ENCODE data around the gene MYO1B.

The MYO1B gene

DNA sequence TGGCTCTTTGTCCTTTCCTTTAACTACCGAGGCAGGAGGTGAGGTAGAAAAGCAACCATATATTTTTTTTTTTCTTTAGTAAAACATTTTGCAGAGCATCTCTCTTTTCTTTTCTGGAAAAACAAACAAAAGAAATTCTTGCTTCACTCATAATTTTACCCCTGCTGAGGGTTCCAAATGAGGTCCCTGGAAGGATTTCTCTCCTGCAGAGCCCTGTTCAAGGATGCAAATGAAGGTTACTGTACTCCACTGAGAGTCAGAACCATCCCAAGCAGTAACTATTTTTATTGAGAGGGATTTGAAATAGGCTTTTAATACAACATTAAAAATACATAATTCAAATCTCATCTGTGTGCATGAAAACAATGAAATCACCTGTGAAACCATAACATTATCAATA is 19.5 kb upstream of the MYO1B start:
- no peak for DNase-seq (ENCODE audit: low read depth in 3 of 3)

- no peak for DNase-seq (ENCODE audit: low read depth in 3 of 3)
Observed at GRCh38 chr2:191226196-191226595, 19.0 kb upstream of the MYO1B start.

DNA sequence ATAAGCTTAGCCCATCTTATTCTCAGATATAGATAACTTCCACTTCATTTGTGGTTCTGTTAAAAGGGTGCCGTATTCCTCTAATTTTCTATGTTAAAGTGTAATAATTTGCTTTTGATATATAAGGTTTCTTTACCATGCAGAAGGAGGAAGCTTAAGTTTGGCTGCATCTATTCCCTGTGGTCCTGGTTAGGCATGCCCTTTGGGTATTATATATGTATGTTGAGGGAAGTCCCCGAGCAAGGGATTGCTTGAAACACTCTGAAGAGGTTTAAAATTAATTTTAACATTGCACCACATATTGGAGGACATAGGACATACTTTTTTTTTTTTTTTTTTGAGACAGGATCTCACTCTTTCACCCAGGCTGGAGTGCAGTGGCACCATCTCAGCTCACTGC is 16.9 kb upstream of the MYO1B start:
- no peak for DNase-seq (ENCODE audit: low read depth in 3 of 3)

- DNase-seq (ENCODE audit: low read depth in 3 of 3): no peak
Observed at GRCh38 chr2:191228861-191229260, 16.3 kb upstream of the MYO1B start.

- DNase-seq (ENCODE audit: low read depth in 3 of 3): no peak
Observed at GRCh38 chr2:191230174-191230573, 15.0 kb upstream of the MYO1B start.

- DNase-seq (ENCODE audit: low read depth in 3 of 3): no peak
Observed at GRCh38 chr2:191231995-191232394, 13.2 kb upstream of the MYO1B start.

DNA sequence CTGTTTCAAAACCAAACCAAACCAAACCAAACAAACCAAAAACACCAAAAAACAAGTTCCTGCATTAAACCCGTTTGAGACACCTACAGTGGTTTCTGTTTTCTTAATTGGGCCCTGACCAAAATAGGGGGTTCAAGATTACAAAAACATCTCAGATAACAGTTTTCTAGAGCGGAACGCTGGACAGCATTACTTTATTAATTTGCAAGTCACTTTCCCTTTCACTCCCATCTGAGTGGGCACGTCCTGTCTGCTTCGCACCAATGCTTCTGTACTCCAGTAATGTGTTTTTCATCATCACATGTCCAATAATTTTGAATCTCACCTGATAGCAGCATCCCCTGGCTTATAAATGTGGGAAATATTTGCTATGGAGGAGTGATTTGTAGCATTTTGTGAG is 11.7 kb upstream of the MYO1B start:
- DNase-seq (ENCODE audit: low read depth in 3 of 3): no peak

DNA sequence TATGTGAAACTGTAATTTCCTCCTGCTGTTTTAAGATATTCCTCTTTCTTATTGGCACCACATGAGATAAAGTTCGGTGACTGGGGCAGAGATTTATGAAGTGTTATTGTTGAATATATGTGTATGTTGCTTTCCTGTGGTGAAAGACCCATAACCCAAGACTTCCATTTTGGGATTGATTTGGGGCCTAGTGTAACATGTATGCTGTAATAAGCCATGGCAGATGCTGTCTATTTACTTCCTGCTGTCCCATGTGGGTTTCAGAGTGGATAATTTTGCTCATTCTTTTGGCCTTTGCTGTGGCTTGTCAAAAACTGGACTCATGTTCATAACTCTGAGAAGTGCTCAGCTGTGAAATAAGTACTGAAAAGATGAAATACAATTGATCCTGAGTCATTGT is 10.8 kb upstream of the MYO1B start:
- no peak for DNase-seq (ENCODE audit: low read depth in 3 of 3)

DNA sequence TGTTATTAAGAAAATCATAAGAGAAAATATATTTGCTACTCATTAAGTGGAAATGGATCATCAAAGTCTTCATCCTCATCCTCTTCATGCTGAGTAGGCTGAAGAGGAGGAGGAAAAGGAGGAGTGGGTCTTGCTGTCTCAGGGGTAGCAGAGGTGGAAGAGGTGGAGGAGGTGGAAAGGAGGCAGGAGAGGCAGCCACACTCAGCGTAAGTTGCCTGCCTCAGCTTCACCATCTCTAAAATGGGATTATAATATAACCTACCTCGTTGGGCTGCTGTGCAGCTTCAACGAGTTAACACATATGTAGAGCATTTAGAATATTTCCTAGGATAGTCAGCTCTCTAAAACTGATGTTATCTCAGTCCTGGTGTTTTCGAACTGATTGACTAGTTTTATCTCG is 4.3 kb upstream of the MYO1B start:
- no peak for DNase-seq (ENCODE audit: low read depth in 3 of 3)

DNA sequence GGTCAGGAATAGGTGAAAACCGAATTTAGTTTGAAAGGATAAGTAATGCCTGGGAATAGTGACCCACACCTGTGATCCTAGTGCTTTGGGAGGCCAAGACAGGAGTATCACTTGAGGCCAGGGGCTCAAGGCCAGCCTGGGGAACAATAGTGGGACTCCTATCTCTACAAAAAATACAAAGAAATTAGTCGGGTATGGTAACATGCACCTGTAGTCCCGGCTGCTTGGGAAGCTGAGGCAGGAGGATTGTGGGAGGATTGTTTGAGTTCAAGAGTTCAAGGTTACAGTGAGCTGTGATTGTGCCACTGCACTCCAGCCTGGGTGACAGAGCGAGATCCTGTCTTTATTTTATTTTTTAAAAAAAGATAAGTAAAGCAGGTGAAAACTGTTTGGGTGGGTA is 3.8 kb upstream of the MYO1B start:
- no peak for DNase-seq (ENCODE audit: low read depth in 3 of 3)

DNA sequence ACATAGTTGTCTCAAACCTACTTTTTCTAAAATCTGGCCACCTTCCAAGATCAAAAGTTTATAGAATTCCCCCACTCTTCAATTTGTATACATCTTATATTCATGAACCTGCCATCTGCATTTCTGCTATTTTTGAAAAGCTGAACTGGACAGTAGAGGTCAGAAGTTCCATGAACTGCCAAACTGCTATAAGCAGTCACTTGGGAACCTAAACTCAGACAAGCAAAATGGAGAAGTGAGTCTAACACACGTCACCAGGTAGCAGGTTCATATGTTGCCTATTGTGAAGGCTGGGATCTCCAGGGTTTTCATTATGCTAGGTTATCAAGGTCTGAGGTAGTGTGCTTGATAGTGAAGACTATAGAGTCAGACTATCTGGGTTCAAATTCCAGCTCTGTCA is 2.0 kb upstream of the MYO1B start:
- DNase-seq (ENCODE audit: low read depth in 3 of 3): no peak

- DNase-seq (ENCODE audit: low read depth in 3 of 3): no peak
Observed at GRCh38 chr2:191244350-191244749, 854 bp upstream of the MYO1B start.

DNA sequence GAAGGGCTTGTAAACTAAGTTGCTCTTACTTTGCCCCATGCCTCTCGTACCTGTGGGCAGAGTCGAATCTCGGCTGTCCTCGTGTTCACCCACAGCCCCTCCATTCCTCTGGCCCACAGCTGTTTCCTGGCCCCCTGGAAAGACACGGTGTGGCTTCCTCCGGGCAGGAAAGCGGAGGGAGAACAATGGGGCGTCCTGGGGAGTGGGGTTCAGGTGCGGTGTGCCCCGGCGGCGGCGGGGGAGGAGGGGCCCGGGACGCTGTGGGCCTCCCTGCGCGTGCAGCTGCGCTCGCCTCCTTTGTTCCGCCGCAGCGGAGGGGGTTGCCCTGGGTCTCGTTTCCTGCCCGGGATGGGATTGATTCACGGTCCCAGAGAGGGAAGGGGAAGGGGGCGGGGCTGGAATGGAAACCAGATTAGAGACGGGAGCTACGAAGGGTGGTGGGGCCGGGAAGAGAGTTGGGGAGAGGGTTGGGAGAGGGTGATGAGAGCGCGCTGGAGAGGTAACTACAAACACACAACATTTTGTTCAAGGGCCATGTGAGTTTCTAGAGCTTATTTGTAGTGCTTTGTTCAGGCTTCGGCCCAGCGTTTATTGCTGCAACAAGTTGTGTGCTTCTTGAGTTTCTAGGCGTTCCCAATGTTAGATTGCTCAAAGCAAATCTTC is 796 bp downstream of the MYO1B start:
- peak in 2 of 3 donors; percentile 9 to 25 for DNase-seq (ENCODE audit: low read depth in 3 of 3)

- DNase-seq (ENCODE audit: low read depth in 3 of 3): no peak
Observed at GRCh38 chr2:191246820-191247380, 1.7 kb downstream of the MYO1B start.

DNA sequence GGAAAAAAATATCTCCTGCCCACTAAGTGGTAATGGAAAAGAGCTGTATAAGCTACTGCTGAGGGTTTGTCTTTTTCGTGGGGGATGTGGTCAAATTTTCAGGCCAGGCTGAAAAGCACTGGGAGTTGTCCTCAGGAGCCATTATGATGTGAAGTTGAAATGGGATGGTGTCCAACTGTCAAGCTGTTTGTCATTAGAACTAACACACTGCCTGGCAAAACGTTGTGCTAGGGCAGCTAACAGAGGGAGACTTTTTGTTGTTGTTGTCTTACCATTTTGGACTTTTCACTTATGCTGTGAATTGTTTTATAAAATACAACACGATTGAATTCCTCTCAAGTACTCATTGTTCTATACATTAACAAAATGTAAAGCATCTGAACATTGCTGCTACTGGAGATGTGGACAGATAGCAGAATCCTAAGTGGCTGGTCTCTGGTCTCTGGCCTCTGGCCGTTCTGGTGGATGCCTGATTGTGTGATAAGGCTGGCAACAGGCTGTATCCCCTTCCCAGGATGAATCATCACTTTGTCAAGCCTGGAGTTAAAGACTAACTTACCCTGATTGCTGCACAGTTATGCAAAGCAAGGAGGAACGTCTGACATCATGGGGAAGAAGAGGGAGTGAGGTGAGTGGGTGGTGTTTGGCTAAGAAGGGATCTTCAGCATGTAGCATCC is 2.3 kb downstream of the MYO1B start:
- DNase-seq (ENCODE audit: low read depth in 3 of 3): no peak

DNA sequence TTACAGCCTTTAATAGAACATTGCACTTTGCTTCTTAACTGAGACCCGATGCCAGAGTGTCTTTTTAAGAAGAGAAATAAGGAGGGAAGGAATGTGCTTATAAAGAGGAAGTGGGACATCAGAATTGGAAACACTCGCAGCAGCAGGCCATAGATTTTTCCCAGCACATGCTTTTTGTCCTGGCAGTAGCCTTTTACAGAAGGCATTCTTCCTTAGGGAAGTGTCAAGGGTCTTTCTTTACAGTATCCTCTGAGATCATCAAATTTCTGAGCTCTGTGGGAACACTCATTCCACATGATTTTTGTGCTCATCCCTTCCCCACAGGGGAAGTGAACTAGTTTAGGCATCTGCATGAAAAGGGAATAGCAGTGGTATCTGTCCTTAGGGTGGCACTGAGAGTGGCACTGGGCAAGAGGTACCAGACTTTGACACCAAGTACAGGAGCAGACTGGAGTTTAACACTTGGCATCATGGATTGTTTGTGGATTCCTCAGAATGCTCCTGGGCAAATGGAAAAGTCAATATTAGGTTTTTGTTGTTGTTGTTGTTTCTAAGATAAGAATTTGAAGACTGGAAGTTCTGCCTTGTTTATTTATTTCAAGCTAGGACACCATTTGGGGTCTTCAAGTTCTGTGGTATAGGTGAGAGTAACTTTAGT is 4.1 kb downstream of the MYO1B start:
- no peak for DNase-seq (ENCODE audit: low read depth in 3 of 3)

- no peak for DNase-seq (ENCODE audit: low read depth in 3 of 3)
Observed at GRCh38 chr2:191250400-191250799, 5.2 kb downstream of the MYO1B start.

GRCh38 chr2:191250986-191251385 is 5.8 kb downstream of the MYO1B start:
- DNase-seq (ENCODE audit: low read depth in 3 of 3): no peak

- DNase-seq (ENCODE audit: low read depth in 3 of 3): no peak
Observed at GRCh38 chr2:191252699-191253098, 7.5 kb downstream of the MYO1B start.

GRCh38 chr2:191253476-191253875 is 8.3 kb downstream of the MYO1B start:
- DNase-seq (ENCODE audit: low read depth in 3 of 3): no peak

DNA sequence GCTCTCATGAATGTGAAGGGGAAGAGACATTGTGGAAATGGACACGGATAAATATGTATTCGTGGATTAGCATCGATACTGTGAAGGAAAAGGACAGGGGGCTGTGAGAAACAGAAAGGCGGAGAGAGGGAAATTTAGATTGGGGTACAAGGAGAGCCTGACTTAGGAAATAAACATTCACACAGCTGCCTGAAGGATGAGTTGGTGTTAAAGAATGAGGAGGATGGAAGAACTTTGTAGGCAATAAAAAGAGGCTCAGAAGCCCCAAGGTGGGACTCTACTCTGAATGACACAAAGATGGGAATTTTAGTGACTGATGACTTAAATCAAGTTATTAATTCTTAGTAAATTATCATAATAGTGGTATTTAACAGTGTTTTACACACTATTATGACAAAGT is 10.1 kb downstream of the MYO1B start:
- no peak for DNase-seq (ENCODE audit: low read depth in 3 of 3)

- no peak for DNase-seq (ENCODE audit: low read depth in 3 of 3)
Observed at GRCh38 chr2:191255756-191256312, 10.6 kb downstream of the MYO1B start.

GRCh38 chr2:191257934-191258333 is 12.7 kb downstream of the MYO1B start:
- no peak for DNase-seq (ENCODE audit: low read depth in 3 of 3)
